ENCODE results near the gene ARSK.

ARSK gene

DNA sequence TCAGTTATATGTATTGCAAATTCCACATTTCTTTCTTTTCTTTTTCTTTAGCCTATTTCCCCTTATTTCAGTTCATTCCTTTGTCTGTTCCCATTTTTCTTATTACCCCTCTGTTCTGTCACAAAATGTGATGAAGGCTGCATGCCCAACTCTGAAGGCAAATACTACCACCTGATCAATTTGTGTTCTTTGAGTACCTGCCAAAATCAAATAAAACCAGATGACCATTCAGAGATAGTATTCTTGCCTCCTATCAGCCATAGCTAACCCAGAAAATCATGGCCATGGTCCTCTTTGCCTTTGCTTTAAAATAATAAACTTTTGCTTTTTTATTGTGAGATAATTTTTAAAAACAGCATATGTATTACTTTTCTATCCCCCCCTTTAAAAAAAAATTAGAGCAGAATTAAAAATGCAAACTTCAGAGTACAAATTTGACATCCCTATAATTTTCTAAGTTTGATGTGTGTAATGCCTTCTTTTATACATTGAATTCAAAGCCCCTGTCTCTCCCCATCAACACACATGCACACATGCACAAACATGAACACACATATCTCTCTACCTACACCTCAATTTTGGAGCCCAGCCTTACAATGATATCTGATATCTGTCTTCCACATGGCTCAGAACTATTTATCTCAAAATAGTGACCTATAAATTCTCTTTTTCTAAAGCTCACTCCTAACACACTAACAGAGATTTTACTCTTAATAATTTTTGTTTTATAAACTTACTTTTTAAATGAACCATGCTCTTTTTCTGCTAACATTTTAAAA lies 95.1 kb downstream of the ARSK start:
- DNase-seq: no peak

- DNase-seq: no peak
Measured at GRCh38 chr5:95652849-95653248, 97.9 kb downstream of the ARSK start.

DNA sequence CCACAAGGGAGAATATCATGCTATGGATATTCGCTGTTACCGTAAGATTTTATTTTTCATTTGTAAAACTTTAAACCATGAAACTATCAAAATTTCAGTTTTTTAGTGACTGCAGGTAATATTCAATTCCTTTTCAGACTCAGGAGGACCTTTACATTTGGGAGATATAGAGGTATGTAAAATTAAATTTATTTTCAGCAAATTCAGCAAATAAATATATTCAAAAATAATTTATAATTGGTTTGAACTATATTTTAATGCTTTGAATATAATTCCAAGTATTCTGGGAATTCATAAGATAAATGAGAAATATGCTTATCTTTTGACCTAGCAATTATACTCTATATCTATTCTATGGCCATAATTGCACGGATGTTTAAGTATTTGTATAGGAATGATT lies 99.3 kb downstream of the ARSK start:
- no peak for DNase-seq

All from stimulated activated CD4-positive, alpha-beta T cell treated with anti-CD3 and anti-CD28 coated beads, Interleukin-1b, Interleukin-23, amount 100 ng/mL, for 48 hours (primary cell).